MCF 10A (cell line): ENCODE data around the gene FA2H. TPM values are rescaled to one million over a fixed set of nuclear protein-coding genes. Genes with fewer than 3 reads are reported as not detected.

ENCODE experiments used
- BruUV-seq: library from RNA; stranded (reverse); fragments of 400-500 nt; replicated peaks from 2 replicates; lab custom pipeline; 2021; lab: Mats Ljungman, UMichigan
- CTCF ChIA-PET: fragments of 300-600 bp; sonication (Branson Sonifier 250); formaldehyde crosslinking; extraction: SDS; loops from one replicate; lab custom pipeline; 2021; ENCODE audit warnings: antibody characterized with exemption, inconsistent platforms; lab: Yijun Ruan, JAX
- POLR2A ChIA-PET: fragments of 300-600, 350-650 bp; sonication (Branson Sonifier 250); formaldehyde crosslinking; extraction: SDS; loops from one replicate; lab custom pipeline; 2020; ENCODE audit warnings: antibody characterized with exemption, inconsistent platforms; lab: Yijun Ruan, JAX
- DNase-seq: peaks from one replicate; pipeline ENCODE4 v3.0.0-alpha.2; 2018; ENCODE audit not compliant: unreplicated experiment
- H3K27ac Mint-ChIP-seq: one replicate; pipeline ENCODE4 v1.8.0; 2022; ENCODE audit warnings: mild to moderate bottlenecking, low read depth, mixed read lengths; ENCODE audit not compliant: unreplicated experiment
- H3K27me3 Mint-ChIP-seq: one replicate; pipeline ENCODE4 v1.8.0; 2022; ENCODE audit warnings: mixed read lengths; ENCODE audit not compliant: insufficient read depth, unreplicated experiment
- H3K36me3 Mint-ChIP-seq: one replicate; pipeline ENCODE4 v1.8.0; 2022; ENCODE audit warnings: mild to moderate bottlenecking, moderate library complexity, mixed read lengths; ENCODE audit not compliant: insufficient read depth, unreplicated experiment
- H3K4me1 Mint-ChIP-seq: one replicate; pipeline ENCODE4 v1.8.0; 2022; ENCODE audit warnings: mixed read lengths; ENCODE audit not compliant: insufficient read depth, unreplicated experiment
- H3K4me3 Mint-ChIP-seq: one replicate; pipeline ENCODE4 v1.8.0; 2022; ENCODE audit warnings: mild to moderate bottlenecking, moderate library complexity, mixed read lengths; ENCODE audit not compliant: unreplicated experiment
- H3K9me3 Mint-ChIP-seq: one replicate; pipeline ENCODE4 v1.8.0; 2022; ENCODE audit warnings: mixed read lengths; ENCODE audit not compliant: unreplicated experiment
- intact Hi-C: fragments of 100-400 bp; cut with micrococcal nuclease; formaldehyde crosslinking; loops from 2 replicates; pipeline ENCODE4 v1.14.1; 2022
- total RNA-seq: library from RNA; stranded (reverse); gene quantifications from 2 replicates; pipeline ENCODE4 v1.2.3, GENCODE V29; 2022
- TF ChIP-seq, protein P1 (sequence below): fragments of 200-600 bp; IDR thresholded peaks from one replicate; pipeline ENCODE4 v1.8.0; 2022; ENCODE audit warnings: antibody characterized with exemption, mild to moderate bottlenecking; ENCODE audit not compliant: unreplicated experiment

Gene FA2H
- total RNA-seq, 1 experiment from 2014 or later = not detected

DNA sequence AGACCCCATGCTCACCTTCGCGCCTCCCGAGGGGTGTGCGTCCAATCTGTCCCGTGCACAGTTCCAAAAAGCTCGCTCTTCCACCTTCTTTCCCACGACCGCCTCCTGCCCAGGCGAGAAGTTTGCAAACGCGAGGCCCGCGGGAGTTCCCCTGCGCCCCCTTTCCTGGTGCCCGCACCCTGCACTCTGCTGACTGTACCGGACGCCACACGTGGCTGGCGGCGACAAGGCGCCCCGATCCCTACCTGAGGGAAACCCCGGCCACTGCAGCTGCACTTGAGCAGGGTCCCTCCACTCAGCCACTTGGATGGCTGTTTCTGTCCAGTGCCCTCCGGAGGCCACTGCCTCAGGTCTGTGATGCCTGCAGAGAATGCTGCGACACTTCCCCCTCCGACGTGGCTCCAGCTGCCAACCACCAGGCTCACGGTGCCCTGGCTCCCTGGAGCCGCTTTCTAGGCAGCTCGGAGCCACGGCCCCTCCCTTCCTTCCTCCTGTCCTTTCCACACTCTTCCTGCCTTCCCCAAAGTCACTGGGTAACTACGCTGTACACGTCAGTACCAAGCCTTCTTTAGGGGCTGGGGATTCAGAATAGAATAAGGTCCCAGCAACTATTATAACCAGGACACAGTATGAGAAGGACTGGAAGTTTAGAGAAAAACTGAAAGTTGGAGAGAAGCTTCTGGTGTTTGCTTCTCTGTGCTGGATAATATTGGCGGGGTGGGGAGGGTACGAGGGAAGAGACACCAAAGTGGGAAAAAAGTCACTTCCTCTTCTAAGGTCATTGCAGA lies 74.0 kb downstream of the FA2H start, which contains the start of gene MLKL:
Gene MLKL (minus strand): TSS at position 425 of the 788 bp plus-strand sequence. CDS start 5,105 bp downstream, outside the sequence.
- no peaks in the 10 kb centered on the region for H3K27me3 Mint-ChIP-seq
- peak within 1 kb of the TSS; percentile 100 for H3K4me3 Mint-ChIP-seq
- peaks cover 34% of the 10 kb centered on the region for H3K4me1 Mint-ChIP-seq
- ChIA-PET POLR2A (interaction anchor here (0.6 to 3.6 kb wide), 19 partner anchors 8 to 554 kb away, joined by 3 to 33 read pairs (median 5); partner anchors contain the start of genes GLG1 and RFWD3), CTCF (interaction anchor here (0.6 to 3.7 kb wide), 8 partner anchors 9 to 430 kb away, joined by 3 to 40 read pairs (median 4); no protein-coding TSS in a partner anchor)
- H3K36me3 Mint-ChIP-seq = peaks cover 2% of the 10 kb centered on the region
- DNase-seq = peak; percentile 75
- BruUV-seq = TSS peak; percentile 36
- no peaks in the 10 kb centered on the region for H3K9me3 Mint-ChIP-seq
- intact Hi-C loops = loop anchor here (2.0 kb wide), 1 partner anchor 112 kb away; no protein-coding TSS in a partner anchor
- TF ChIP-seq, protein P1, sequence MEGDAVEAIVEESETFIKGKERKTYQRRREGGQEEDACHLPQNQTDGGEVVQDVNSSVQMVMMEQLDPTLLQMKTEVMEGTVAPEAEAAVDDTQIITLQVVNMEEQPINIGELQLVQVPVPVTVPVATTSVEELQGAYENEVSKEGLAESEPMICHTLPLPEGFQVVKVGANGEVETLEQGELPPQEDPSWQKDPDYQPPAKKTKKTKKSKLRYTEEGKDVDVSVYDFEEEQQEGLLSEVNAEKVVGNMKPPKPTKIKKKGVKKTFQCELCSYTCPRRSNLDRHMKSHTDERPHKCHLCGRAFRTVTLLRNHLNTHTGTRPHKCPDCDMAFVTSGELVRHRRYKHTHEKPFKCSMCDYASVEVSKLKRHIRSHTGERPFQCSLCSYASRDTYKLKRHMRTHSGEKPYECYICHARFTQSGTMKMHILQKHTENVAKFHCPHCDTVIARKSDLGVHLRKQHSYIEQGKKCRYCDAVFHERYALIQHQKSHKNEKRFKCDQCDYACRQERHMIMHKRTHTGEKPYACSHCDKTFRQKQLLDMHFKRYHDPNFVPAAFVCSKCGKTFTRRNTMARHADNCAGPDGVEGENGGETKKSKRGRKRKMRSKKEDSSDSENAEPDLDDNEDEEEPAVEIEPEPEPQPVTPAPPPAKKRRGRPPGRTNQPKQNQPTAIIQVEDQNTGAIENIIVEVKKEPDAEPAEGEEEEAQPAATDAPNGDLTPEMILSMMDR = no peak
- peak within 1 kb of the TSS; percentile 98 for H3K27ac Mint-ChIP-seq

DNA sequence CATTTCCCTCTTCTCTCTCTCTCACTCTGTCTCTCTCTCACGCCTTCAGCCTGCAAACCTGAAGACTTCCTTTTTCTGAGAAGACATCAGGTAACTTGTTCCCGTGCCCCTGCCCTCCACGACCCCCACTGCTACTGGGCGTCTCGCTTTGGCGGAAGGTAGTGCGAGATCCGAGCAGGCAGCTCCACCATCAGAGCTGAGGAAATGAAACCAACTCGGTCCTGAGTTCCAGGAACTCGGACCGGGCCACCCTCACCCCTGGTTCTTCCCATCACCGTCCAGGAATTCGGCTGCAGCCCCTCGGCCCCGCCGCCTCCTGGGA lies 74.5 kb downstream of the FA2H start:
- TF ChIP-seq, protein P1 = no peak
- BruUV-seq = no TSS peak
- Mint-ChIP-seq H3K36me3 (peaks cover 7% of the 10 kb centered on the region), H3K4me1 (peaks cover 34% of the 10 kb centered on the region), H3K4me3 (peak overlapping the region; percentile 100), H3K9me3 (no peaks in the 10 kb centered on the region), H3K27me3 (no peaks in the 10 kb centered on the region), H3K27ac (peak overlapping the region; percentile 98)
- intact Hi-C loops = loop anchor here (2.0 kb wide), 1 partner anchor 113 kb away; no protein-coding TSS in a partner anchor
- CTCF ChIA-PET = interaction anchor here (0.6 to 3.7 kb wide), 10 partner anchors 8 to 431 kb away, joined by 3 to 40 read pairs (median 4); no protein-coding TSS in a partner anchor
- POLR2A ChIA-PET = interaction anchor here (0.6 to 3.6 kb wide), 14 partner anchors 8 to 312 kb away, joined by 3 to 33 read pairs (median 6); partner anchors contain the start of genes GLG1 and RFWD3
- DNase-seq = peak; percentile 35

DNA sequence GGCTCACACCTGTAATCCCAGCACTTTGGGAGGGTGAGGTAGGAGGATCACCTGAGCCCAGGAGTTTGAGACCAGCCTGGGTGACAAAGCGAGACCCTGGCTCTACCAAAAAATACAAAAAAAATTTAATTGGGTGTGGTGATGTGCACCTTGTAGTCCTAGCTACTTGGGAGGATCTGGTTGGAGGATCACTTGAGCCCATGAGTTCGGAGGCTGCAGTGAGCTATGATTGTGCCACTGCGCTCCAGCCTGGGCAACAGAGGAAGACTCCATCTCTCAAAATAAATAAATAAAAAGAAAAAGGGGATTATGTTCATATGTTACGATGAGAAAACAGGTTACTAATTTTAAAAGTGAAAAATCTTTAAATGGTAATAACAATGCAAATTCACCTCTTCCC lies 75.0 kb downstream of the FA2H start:
- no peaks in the 10 kb centered on the region for H3K27me3 Mint-ChIP-seq
- TF ChIP-seq, protein P1 = no peak
- H3K36me3 Mint-ChIP-seq = peaks cover 8% of the 10 kb centered on the region
- peak overlapping the region; percentile 100 for H3K4me3 Mint-ChIP-seq
- BruUV-seq = no TSS peak
- no peaks in the 10 kb centered on the region for H3K9me3 Mint-ChIP-seq
- intact Hi-C loops = loop anchor here (2.0 kb wide), 1 partner anchor 113 kb away; no protein-coding TSS in a partner anchor
- POLR2A ChIA-PET = interaction anchor here (1.0 to 3.6 kb wide), 8 partner anchors 9 to 312 kb away, joined by 4 to 33 read pairs (median 8); partner anchors contain the start of genes GLG1 and RFWD3
- CTCF ChIA-PET = interaction anchor here (0.7 to 3.7 kb wide), 9 partner anchors 8 to 431 kb away, joined by 3 to 40 read pairs (median 3); no protein-coding TSS in a partner anchor
- H3K27ac Mint-ChIP-seq = peak overlapping the region; percentile 98
- DNase-seq = no peak
- peaks cover 34% of the 10 kb centered on the region for H3K4me1 Mint-ChIP-seq

DNA sequence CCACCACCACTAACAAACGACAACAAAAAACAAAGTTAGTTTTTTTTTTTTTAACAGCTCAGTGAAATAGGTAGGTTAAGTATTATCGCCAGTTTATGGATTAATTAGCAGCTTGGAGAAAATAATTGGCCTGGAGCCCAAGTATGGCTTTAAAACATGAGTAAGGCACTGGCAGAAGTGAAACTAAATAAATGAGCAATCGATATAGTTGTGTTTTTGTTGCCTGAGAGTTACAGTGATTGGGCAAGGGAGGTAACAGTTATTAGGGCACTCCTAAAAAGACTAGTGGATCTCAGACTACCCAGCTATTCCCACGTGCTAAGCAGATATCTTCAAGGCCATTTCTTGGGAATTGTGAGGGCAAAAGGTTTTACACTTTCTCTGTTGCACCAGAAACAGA lies 76.4 kb downstream of the FA2H start:
- DNase-seq = peak; percentile 24
- POLR2A ChIA-PET = interaction anchor here (0.8 to 1.2 kb wide), 3 partner anchors 14 to 104 kb away, joined by 3 to 5 read pairs (median 3); partner anchors contain the start of gene RFWD3
- H3K27ac Mint-ChIP-seq = peak overlapping the region; percentile 31

More for the DNA sequence above, 76.4 kb downstream of the FA2H start:
- Mint-ChIP-seq H3K4me1 (peaks cover 34% of the 10 kb centered on the region), H3K36me3 (peaks cover 14% of the 10 kb centered on the region), H3K9me3 (no peaks in the 10 kb centered on the region), H3K4me3 (peak overlapping the region; percentile 100), H3K27me3 (no peaks in the 10 kb centered on the region)
- TF ChIP-seq, protein P1 = no peak
- no TSS peak for BruUV-seq
- CTCF ChIA-PET = interaction anchor here (0.7 to 2.5 kb wide), 4 partner anchors 10 to 167 kb away, joined by 4 to 20 read pairs (median 4); no protein-coding TSS in a partner anchor
- intact Hi-C loops = no loop called here
